GM19328 (cell line): ENCODE measurements around the gene CAPS.
"Not testable (repeated sequence)": the region's sequence is repeated elsewhere in the genome, so short reads cannot be mapped to it uniquely, and the experiment has no call there.

ENCODE experiments used
- ATAC-seq: cut with Tn5 transposase; IDR thresholded peaks from one replicate; pipeline ENCODE4 v1.9.1; 2021; ENCODE audit warnings: mild to moderate bottlenecking, moderate library complexity; ENCODE audit not compliant: unreplicated experiment

The CAPS gene

DNA sequence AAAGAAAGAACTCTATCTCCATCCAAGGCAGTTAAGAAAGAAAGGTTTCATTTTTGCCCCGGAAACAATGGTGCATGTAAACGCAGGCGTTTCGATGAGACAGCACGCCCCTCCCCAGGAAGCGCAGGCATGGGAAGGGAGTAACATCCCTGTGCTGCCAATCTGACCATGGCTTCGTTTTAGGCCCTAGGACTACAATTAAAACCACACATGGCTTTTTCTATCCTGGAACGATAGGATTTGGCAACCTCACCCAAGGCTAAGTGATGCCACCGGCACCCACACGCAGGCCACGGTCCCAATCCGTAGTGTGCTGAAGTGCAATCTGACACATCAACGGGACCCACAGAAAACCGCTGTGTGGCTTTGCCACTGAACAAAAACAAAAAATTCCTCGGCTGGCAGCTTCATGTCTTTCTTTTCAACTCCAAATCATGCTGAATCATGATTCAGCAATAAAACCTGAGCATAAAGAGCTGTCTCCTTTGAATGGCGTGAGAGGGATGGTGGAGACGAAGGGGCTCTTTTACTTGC is 39.7 kb downstream of the CAPS start:
- no peak for ATAC-seq

GRCh38 chr19:5954293-5954692 is 40.2 kb downstream of the CAPS start:
- ATAC-seq: no peak

GRCh38 chr19:5955636-5955935 is 41.5 kb downstream of the CAPS start:
- ATAC-seq: no peak

DNA sequence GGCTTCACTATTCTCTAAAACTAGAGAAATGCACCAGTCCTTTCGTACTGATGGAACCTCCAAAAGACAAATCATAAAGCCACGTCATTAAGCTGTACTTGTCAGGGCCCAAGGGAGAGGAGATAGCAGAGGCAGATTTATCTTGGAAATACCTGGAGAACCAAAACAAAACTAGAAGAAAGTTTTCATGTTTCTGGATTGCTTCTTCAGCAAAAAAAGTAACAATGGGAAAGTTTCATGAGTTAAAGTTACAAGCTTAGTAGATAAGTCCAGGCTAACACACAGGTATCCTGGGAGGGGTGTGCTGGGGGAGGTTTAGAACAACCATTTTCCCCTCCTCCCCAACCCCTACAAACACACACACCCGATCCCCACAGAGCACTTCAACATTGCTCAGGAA is 42.3 kb downstream of the CAPS start:
- ATAC-seq: no peak

GRCh38 chr19:5956728-5957127 is 42.7 kb downstream of the CAPS start:
- ATAC-seq: no peak

DNA sequence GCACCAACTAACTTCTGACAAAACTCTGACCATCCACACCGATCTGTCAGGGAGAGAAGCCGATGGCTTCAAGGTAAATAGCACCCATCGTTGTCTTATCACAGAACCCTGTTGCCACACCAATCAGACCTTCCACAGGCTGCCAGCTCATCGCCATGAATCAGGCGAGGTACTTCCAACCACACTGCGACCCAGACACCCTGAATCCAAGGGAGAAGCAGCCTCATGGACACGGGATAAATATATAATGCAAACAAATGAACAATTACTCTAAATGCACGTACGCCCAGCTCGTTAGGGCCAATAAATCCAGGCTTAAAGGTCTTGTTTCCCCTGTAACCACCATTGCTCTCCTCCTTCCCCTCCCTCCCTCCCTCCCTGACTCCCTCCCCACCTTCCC is 43.1 kb downstream of the CAPS start:
- no peak for ATAC-seq

- no peak for ATAC-seq
Measured at GRCh38 chr19:5958074-5958850, 44.2 kb downstream of the CAPS start.

DNA sequence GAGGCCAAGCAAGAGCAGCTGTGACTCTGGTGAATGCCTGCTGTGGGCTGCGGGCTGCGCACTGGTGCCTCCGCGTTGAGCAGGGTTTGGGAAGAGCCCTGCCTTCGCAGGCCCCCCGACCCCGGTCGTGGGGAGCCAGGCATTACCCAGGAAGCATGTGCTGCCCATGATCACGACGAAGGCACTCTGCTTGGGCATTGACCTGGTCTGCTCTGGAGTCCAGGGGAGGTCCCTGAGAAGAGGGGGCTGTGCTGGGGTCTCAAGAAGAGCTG is 44.7 kb downstream of the CAPS start:
- no peak for ATAC-seq

DNA sequence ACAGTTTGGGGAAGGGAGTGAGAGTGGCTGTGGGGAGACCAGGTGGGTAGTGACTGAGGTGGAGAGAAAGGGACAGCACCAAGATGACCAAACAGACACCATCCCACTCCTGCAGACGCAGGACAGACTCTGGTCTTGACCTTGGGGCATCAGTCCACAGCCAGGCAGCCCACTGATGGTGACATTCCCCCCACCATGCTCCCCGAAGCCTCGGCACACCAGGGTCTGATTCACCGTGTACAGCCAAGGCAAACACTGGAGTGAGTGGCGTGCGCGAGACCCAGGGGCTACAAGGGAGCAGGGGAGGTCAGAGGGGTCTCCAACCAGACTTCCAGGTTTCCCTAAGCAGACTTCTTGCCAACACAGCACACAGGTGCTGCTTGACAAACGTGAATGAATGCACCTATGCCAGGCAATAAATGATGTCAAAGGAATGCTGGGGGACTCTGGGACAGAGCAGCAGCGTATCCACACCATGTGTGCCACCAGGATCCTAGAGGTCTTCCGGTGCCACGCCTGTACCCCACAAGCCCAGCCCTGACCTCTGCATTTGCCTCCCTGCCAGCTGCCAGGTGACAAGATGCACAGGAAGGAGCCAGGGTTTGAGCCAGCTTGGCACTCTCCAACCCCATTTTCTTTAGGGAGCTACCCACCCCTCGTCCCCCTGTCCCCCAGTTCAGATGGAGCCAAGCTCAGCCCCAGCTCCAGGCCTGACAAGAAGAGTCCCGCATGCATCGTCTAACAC is 45.4 kb downstream of the CAPS start:
- no peak for ATAC-seq

- no peak for ATAC-seq
Measured at GRCh38 chr19:5960005-5961001, 46.2 kb downstream of the CAPS start.

DNA sequence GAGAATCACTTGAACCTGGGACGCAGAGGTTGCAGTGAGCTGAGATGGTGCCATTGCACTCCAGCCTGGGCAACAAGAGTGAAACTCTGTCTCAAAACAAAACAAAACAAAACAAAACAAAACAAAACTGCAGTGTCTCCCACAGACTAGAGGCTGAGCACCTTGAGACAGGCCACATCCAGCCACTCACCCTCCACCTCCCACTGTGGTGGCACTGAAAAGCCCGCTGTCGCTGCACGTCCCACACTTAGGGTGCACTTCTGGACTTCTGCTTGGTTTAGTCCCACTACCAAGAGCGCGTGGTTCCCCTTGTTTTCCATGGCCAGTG is 47.6 kb downstream of the CAPS start:
- ATAC-seq: not testable (repeated sequence)

GRCh38 chr19:5961969-5962945 is 48.2 kb downstream of the CAPS start:
- no peak for ATAC-seq

GRCh38 chr19:5963259-5963658 is 49.2 kb downstream of the CAPS start:
- not testable (repeated sequence) for ATAC-seq

- no peak for ATAC-seq
Measured at GRCh38 chr19:5963855-5964254, 49.8 kb downstream of the CAPS start.

DNA sequence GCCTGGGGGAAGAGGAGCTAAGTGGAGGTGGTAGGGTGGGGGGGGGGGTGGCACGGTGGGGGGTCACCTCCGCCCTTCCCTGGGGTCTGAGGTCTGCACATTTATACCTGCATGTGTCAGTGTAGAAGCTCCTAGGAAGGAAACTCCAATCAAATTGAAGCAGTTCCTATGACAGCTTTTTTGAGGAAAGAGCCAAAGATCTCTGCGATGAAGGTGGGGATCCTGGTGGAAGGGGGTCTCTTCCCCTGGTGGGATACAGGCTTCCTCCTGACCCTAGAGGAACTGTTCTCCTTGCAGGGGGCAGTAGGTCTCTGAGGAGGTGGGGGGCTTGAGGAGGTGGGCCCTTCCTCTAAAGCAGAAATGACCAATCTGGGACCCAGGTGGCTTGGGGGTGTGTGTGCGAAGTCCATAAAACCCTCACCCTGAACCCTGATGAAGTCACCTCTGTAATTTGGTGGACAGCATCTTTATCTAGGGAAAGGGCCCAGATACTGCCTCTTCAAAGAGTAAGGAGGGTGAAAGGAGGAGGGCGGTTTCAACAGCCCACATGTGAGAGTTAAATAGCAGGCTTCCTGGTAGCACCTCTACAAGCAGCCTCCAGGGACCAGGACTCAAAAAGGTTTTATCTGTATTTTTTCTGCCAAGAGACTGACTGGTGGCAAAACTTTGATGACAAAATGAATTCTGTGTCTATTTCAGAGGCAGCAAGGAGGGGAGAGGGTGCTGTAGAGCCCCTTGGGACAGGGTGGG is 50.9 kb downstream of the CAPS start:
- no peak for ATAC-seq
